ENCODE measurements around the gene TBXAS1. TPM values are rescaled to one million over a fixed set of nuclear protein-coding genes. Genes with fewer than 3 reads are reported as not detected.

TBXAS1 gene
- total RNA-seq, 1 donor from 2014 or later: 6.6 TPM

DNA sequence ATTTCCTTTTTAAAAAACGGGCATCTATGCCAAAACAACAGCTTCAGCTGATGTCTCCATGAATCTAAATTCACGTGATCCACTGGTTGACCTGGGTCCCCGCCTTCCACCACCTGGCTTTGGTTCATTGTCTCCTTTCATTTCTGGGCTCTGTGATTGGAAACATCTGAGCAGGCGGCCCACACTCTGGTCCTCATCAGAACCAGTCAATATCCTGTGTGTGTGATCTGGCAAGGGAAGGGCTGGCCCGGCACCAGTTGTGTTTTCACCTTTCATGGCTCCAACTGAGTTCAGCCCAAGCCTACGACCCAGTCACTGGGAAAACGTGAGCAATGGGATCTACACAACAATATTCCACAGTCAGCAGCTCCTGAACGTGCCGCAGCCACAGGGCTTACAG, 187.5 kb downstream of the TBXAS1 start:
- ATAC-seq (peak; percentile 71), DNase-seq (ENCODE audit: low spot score) (no peak)

DNA sequence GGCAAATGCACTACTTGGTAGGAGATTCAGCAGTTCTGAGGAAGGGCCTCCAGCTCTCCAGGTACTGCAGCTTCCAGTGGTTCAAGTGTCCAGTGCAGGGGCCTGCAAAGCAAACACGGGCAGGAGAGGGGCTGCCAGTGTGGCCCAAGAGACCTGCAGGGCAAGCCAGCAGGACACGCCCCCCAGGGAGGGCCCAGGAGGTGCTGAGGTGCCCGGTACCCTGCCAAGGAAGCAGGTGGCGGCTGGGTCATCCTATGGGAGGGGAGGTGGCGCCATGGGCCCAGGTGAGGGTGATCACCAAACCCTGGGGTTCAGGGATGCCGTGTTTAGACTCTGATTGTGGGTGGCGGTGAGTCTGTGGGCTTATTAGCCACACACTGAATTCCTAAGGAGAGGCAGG, 188.0 kb downstream of the TBXAS1 start:
- DNase-seq (ENCODE audit: low spot score) (no peak), ATAC-seq (no peak)

GRCh38 chr7:140017543-140017942, 188.5 kb downstream of the TBXAS1 start:
- DNase-seq (ENCODE audit: low spot score) (no peak), ATAC-seq (no peak)

DNA sequence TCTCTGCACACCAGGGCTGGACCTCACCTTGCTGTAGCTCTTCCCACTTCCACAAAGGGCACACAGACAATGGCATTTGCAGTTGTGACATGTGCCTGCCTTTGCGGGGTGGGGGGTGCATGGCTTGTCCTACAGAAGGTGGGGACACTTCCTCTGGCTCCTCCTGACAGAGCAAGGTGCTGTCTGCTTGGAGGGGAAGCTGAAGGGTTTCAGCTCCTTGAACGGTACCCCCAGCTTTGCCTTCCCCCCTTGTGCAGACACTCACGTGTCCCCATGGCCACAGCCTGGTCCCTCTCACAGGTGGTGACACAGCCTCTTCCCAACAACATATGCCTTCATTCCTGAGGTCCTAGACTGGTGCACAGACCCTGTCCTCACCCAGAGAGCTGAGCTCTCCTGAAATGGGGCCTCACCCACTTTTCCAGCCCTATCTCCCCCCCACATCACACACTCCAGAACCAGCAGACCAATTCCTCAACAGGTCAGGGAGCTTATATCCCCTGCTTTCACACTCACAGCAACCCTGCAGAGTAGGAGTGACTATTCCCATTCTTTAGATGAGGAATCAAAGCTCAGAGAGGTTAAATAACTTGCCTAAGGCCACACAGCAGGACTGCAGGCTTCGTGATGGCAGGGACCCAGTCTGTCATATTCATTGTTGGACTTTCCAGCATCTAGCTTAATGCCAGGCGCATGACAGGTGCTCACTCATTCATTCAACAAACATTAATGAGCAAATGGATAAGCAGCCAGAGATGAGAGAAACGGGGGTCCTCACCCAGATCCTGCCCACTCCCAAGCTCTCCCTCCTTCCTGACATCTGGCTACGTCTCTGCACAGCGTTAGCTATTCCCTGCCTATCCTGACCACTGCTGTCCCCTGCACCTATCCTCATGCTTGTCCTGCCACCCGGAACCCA, 189.3 kb downstream of the TBXAS1 start:
- no peak for DNase-seq (ENCODE audit: low spot score)

DNA sequence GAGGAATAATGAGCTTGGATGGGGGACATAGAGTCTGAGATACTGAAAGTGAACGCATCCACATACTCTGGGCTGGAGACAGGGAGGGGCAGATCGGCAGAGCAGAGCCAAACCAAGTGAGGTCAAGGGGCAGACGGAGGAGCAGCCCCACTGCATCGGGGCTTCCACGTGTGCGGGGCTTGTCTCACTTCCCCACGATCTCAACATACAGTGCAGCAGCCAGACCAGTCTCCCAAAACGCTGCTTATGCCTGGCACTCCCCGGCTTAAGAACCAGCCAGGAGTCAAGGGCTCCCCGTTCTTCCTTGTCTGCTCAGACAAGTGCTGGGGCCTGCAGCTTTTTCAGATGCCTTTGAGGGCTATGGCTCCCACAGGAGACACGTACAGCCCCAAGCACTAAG, 190.1 kb downstream of the TBXAS1 start:
- ATAC-seq (no peak), DNase-seq (ENCODE audit: low spot score) (no peak)

More for the DNA sequence above, 189.3 kb downstream of the TBXAS1 start:
- ATAC-seq: no peak

- ATAC-seq: no peak
- DNase-seq (ENCODE audit: low spot score): no peak
Measured at GRCh38 chr7:140019606-140020005, 190.5 kb downstream of the TBXAS1 start.

DNA sequence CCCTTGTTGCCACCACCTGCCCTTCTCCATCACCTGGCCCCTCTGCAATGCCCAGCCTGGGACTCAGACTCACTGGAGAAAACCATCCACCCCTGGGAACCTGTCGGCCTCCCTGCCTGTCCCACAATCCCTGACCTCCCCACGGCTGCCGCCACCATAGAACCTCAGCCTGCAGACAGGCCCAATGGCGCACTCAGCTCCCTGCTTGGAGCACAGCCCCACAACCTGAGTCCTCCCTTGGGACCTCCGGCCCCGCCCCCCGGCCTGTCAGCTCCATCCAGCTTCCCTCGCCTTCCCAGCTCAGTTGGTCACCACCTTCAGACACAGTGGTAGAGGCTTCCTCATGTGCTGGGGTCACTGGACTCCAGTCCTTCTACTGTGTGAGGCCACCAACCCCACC, 192.5 kb downstream of the TBXAS1 start:
- DNase-seq (ENCODE audit: low spot score) (no peak), ATAC-seq (no peak)

GRCh38 chr7:140022582-140023211, 193.6 kb downstream of the TBXAS1 start:
- ATAC-seq (peak; percentile 83), DNase-seq (ENCODE audit: low spot score) (no peak)

DNA sequence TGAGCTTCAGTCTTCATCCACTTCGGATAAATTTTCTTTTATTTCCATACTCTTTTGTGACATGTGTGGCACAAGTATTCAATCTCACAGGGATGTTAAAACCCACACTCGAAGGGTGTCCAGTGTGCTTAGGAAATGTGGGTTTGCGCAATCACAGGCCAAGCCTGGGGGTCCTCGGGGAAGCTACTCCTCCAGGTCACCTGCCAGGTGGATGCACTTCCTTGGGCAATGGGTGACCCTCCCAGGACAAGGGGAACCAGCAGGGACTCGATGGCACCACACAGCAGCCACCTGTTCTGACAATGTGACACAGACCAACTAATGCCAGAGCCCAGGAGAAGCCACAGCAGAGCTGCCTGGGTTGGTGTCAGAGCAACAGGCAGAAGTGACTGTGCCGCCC, 194.7 kb downstream of the TBXAS1 start:
- DNase-seq (ENCODE audit: low spot score): no peak
- no peak for ATAC-seq

DNA sequence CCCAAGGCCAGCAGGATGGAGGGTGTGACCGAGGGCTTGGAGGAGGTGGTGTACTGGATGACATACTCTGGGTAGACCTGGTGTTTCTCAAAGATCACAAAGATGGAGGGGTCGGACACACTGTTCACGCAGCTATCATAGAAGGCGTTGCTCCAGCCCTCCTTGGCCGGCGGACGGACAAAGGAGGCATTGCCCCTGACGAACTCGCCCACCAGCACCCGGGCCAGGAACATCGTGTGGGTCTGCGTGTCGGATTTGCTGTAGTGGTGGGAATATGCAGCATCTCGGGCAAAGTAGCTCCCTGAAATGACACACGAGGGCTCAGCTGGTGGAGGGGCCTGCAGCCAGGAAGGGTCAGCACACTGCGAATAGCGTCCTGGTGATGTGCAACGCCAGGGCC, 195.5 kb downstream of the TBXAS1 start:
- no peak for DNase-seq (ENCODE audit: low spot score)
- ATAC-seq: no peak

- no peak for ATAC-seq
- DNase-seq (ENCODE audit: low spot score): no peak
Measured at GRCh38 chr7:140025241-140025640, 196.2 kb downstream of the TBXAS1 start.

DNA sequence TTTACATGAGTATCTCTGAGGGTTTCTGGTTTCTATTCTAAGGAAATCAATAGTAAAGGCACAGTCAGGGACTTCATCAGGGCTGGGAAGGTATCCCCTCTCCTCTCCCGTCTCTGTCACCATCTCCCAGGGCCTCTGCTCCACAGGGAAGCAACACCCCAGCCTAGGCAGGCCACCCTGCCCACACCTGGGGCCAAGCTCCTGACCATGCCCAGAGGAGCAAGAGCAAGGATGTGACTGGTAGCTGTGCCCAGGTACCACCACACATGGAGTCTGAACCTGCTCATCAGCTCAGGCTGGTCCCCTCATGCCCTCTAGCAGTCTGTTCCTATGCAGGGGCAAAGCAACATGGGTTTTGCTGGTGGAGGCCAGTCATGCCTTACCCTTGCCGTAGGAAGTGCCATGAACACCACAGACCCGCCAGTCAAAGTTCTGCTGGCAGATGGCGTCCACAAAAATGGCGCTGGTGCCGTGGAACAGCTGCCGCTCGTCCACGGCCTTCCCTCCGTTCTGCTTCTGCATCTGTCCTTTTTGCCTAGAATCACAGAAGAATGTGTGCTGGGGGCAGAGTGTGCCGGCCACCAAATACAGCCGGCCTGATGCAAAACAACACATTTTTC, 196.9 kb downstream of the TBXAS1 start:
- ATAC-seq: no peak
- DNase-seq (ENCODE audit: low spot score): no peak

DNA sequence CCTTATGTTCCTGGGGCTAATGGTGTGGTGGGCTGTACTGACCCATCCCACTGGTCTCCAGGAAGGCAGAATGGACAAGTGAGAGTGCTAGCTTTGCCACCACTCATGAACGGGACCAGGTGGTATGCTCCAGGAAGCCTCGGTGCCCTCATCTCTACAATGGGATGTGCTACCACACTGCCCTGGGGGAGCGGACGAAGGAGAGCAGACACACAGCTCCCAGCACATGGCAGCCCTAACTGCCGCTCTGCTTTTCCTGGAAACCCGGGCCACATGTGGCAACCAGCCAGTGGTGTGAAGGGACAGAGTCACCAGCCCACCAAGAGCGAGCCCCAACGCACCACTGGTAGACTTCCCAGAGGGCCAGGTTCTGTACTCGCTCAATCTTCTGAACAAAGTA, 197.9 kb downstream of the TBXAS1 start:
- ATAC-seq (no peak), DNase-seq (ENCODE audit: low spot score) (no peak)

- DNase-seq (ENCODE audit: low spot score) (no peak), ATAC-seq (no peak)
Measured at GRCh38 chr7:140027858-140028257, 198.8 kb downstream of the TBXAS1 start.

- DNase-seq (ENCODE audit: low spot score): no peak
- no peak for ATAC-seq
Measured at GRCh38 chr7:140028311-140028710, 199.2 kb downstream of the TBXAS1 start.

DNA sequence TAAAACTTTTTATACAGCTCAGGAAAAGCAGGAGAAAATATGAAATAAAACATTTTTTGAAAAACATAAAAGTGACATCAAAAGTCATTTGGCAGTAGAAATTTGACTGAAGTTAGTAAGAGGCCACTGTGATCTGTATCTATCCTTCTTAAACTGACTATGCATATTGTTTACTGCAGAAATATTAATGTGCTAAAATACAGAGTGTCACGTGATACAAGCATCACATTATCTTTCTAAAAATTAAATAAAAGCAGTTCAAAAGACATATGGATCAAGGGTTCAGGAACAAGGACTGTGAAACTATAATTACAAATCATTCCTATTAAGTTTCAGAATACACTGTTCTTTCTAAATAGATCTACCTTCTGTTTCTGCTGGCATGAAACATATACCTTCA, 200.0 kb downstream of the TBXAS1 start:
- ATAC-seq: no peak

GRCh38 chr7:140031364-140031763, 202.3 kb downstream of the TBXAS1 start:
- DNase-seq (ENCODE audit: low spot score) (no peak), ATAC-seq (no peak)

More for the DNA sequence above, 200.0 kb downstream of the TBXAS1 start:
- DNase-seq (ENCODE audit: low spot score): no peak

GRCh38 chr7:140033036-140033435, 204.0 kb downstream of the TBXAS1 start:
- DNase-seq (ENCODE audit: low spot score): no peak
- ATAC-seq: no peak

DNA sequence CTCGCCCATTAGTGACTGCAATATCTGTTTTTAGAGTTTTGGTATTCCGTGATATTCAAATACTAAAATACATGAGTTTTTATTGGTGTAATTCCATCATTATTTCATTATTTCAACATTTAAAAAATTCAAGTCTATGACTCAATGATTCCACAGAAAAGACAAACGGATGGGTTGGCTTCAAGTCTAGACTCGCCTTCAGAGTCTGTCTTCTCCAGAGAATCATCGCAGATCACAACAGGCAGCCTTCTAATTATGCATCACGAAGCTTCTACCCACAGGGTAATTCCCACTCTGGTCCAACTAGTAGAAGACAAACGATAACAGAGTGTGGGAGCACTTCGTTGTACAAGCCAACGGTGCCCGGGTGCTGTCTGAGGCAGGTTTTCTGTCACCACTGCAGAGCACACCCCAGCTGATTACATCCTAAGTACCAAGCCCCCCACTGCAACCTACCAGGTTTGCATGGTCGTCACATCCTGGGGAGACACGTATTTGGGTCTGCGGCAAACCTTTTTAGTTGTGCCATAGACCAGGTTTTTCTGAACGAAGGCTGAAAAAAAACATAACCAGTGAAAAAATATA, 204.8 kb downstream of the TBXAS1 start:
- no peak for DNase-seq (ENCODE audit: low spot score)
- ATAC-seq: no peak

GRCh38 chr7:140034421-140034820, 205.4 kb downstream of the TBXAS1 start:
- DNase-seq (ENCODE audit: low spot score) (no peak), ATAC-seq (no peak)

DNA sequence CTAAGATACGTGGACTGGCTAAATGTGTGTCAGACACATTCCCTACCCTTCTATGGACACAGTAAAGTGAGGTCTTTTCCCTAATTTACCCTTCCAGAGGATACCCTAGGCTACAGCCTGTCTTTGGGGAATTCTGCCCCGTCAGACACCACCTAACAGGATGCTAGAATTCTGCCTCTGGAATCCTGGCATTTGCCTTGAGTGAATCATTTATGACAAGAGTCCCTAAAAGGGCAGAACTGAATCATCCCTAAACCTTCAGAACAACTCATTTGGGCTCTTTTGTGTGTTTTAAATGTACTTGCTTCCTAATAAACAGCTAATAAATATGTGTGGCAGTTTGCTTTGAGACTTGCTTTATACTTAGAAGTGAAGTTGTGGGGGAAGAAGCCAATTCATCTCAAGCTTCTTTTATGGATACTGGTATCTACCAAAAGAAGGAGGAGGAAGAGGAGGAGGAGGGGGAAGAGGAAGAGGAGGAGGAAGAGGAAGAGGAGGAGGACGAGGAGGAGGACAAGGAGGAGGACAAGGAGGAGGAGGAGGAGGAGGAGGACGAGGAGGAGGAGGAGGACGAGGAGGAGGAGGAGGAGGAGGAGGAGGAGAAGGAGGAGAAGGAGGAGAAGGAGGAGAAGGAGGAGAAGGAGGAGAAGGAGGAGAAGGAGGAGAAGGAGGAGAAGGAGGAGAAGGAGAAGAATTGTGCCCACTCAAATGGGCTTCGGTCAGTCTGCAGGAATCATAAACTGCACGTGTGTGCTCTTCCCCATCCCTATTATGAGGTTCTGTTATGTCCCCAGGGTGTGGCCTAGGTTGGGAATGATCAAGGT, 206.5 kb downstream of the TBXAS1 start:
- DNase-seq (ENCODE audit: low spot score) (no peak), ATAC-seq (no peak)
